Astrocyte of the cerebellum (primary cell): Measurements from ENCODE around the gene CD4.
A peak's percentile ranks its signal among the peaks of the same experiment; 100 is the strongest.
"Not testable (repeated sequence)": the region's sequence is repeated elsewhere in the genome, so short reads cannot be mapped to it uniquely, and the experiment has no call there.

ENCODE experiments used
- DNase-seq: peaks from one replicate; pipeline ENCODE4 v3.0.0-alpha.2; 2011; ENCODE audit warnings: low read depth
- H3K4me3 ChIP-seq: 2 replicates; pipeline ENCODE4 v1.5.1; 2011; ENCODE audit warnings: mild to moderate bottlenecking, low read depth, low read length, moderate library complexity
- CTCF ChIP-seq: IDR thresholded peaks from 2 replicates; pipeline ENCODE4 v1.5.1; 2012; ENCODE audit warnings: low read length, low read depth, moderate library complexity, mild to moderate bottlenecking; ENCODE audit errors: missing control alignments
- in situ Hi-C: cut with HindIII; loops from 2 replicates; pipeline ENCODE4 v1.10.0; 2017; ENCODE audit warnings: low sequenced_read_pairs

Gene CD4

GRCh38 chr12:6863586-6864321 lies 74.4 kb downstream of the CD4 start:
- no peak for TF ChIP-seq CTCF
- H3K4me3 ChIP-seq, result no peak overlapping the region
- DNase-seq, result no peak
- in situ Hi-C loops, result no loop called here

- DNase-seq, in situ Hi-C loops, H3K4me3 ChIP-seq: not testable (repeated sequence)
Measured at GRCh38 chr12:6865307-6865706, 76.0 kb downstream of the CD4 start.

DNA sequence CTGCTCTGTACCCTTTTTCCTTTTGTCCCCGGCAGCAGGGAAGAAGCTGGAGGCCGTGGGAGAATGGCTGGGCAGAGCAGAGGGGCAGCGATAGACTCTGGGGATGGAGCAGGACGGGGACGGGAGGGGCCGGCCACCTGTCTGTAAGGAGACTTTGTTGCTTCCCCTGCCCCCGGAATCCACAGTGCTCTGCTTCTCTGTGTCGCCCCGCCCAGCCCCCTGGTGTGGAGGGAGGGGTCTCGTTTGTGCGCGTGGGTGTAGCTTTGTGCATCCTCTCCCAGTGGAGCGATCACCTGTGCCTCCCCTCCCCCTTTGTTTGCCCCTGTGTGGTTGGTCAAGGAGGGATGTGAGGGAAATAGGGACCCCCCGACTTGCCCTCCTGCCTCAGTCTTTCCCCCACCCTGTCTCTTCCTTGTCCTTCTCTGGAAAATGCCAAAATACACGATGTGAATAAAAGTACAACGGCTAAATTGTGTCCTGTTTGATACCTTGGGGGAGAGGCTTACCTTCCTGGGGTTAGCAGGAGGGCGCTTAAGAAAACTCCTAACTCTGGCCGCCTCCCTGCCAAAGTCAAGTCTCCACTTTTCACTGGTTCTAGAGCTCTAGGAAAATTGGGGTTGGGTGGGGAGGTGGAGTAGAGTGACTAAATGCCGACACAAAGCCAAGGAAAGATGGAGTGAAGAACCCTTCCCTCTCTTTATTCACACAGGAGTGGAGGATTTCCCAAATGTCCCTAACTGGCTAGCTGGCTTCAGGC lies 77.0 kb downstream of the CD4 start:
- peak overlapping the region; percentile 90 for H3K4me3 ChIP-seq
- in situ Hi-C loops, result no loop called here
- no peak for TF ChIP-seq CTCF
- DNase-seq, result no peak

GRCh38 chr12:6866920-6867412 lies 77.6 kb downstream of the CD4 start:
- no peak for TF ChIP-seq CTCF
- in situ Hi-C loops, result no loop called here
- H3K4me3 ChIP-seq, result peak overlapping the region; percentile 90
- no peak for DNase-seq

DNA sequence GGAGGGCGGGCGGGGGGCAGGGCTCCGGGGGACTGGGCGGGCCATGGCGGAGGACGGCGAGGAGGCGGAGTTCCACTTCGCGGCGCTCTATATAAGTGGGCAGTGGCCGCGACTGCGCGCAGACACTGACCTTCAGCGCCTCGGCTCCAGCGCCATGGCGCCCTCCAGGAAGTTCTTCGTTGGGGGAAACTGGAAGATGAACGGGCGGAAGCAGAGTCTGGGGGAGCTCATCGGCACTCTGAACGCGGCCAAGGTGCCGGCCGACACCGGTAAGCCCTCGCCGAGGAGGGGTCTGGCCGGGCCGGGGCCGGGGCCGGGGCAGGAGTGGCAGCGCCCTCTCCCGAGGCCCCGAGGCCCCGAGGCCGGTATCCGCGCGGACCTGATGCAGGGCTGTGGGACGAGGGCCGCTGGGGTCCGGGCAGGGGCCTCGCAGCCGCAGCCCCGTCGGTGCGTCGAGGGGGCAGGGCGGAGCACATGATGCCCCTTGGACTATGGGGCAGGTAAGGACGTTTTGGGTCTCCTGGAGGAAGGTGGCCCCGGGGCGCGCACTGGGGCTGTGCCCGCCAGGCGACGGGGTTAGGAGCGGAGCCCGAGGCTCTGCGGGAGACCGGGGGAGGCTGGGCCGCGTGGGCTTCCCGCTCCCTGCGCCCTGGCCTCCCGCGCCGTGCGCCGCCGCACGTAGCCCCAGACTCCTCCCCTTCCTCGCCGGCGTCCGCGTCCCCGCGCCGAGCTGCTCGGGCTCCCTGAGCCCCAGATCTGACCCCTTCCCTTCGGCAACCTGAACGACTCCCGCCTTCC lies 78.3 kb downstream of the CD4 start, which contains the start of gene TPI1:
TPI1 (plus strand) TSS at position 119 of the 798 bp plus-strand sequence; CDS start at position 155, 36 bp downstream.
- no peak for TF ChIP-seq CTCF
- in situ Hi-C loops, result no loop called here
- peak within 1 kb of the TSS; percentile 90 for H3K4me3 ChIP-seq
- DNase-seq, result peak; percentile 33

DNA sequence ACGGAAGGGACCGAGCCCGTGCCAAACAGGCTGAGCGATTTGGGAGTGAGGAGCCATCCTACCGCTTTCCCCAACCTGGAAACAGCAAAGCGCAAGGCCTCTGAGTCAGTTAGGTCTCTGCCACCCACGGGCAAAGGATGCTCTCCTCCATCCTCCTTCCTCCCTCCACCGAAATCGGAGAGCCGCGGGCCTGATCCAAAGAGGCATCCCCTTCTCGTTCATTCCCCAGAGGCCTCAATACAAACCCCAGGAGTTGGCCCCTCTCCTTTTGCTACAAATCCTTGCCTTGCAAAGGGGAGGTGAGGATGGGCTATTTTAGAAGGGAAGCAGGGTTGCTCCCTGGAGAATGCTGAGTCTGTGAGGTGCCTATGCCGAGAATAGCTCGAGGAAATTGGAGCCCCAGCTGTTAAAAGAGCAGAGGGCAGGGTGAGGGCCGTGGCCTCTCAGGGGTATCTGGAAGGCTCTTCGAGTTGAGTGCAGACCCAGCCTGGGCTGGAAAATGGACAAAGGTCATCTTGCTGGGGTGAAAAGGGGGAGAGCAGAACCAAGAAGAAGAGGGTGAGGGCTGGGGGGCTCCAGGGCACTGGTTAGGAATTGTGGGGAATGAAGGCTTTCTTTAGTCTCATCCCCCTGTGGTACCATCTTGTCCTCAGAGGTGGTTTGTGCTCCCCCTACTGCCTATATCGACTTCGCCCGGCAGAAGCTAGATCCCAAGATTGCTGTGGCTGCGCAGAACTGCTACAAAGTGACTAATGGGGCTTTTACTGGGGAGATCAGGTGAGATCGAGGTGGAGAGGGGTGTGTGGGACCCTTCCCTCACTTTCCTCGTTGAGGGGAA lies 79.1 kb downstream of the CD4 start:
- peak; percentile 42 for TF ChIP-seq CTCF
- in situ Hi-C loops, result no loop called here
- DNase-seq, result no peak
- H3K4me3 ChIP-seq, result peak overlapping the region; percentile 90
